Stomach (tissue), 4 donors: ENCODE data around the gene DPYSL4.

Source experiments
- EP300 ChIP-seq: sonication (generic); formaldehyde crosslinking; IDR thresholded peaks from one replicate; pipeline ENCODE4 v1.6.1; 2017; ENCODE audit warnings: antibody characterized with exemption
- POLR2A ChIP-seq, 4 donors: fragments of 450-650 bp; IDR thresholded peaks; one replicate each; pipeline ENCODE4 v1.6.1; 2016; ENCODE audit warnings: antibody characterized with exemption in 4 of 4, control low read depth in 2 of 4, mild to moderate bottlenecking in 1 of 4, moderate library complexity in 1 of 4
- POLR2AphosphoS5 ChIP-seq, 3 donors: sonication (generic); formaldehyde crosslinking; IDR thresholded peaks; one replicate each; pipeline ENCODE4 v1.6.1; 2016; ENCODE audit warnings: antibody characterized with exemption in 3 of 3
- TF ChIP-seq, protein P1 (sequence below), 7 experiments: fragments of 450-650 bp in 4 of 7; fragments of 200-600 bp in 3 of 7; sonication (generic) in 3 of 7; IDR thresholded peaks; one replicate each; pipeline ENCODE4 v1.5.1; 2016 to 2019; ENCODE audit warnings: antibody characterized with exemption in 7 of 7, control low read depth in 2 of 7, mild to moderate bottlenecking in 1 of 7

DNA sequence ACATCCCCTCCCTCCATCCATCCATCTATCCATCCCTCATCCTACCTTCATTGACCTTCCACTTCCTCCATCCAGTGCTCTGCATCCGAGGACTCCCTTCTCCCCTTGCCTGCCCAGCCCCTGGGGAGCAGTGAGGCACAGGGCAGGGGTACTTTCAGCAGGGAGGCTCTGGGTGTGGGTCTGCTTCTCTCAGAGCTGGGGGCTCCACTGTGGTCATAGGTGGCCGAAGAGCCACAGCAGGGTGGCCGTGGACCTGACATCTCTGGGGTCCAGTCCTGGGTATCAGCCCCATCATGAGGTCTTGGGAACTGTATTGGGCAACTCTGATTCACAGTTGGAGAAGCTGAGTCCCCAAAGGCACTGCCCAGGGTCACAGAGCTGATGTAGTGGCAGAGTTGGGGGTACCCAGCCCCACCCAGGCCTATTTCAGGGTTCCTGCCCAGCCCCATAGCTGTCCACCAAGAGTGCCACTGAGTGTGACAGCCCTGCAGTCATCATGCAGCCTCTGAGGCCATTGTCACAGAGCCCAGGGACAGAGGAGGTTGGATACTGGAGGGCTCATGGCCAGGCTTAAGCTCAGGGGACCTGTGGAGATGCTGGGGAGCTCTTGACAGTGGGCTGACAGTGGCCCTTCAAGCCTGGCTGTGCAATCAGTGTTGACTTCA is 35.3 kb upstream of the DPYSL4 start:
- TF ChIP-seq, protein P1, sequence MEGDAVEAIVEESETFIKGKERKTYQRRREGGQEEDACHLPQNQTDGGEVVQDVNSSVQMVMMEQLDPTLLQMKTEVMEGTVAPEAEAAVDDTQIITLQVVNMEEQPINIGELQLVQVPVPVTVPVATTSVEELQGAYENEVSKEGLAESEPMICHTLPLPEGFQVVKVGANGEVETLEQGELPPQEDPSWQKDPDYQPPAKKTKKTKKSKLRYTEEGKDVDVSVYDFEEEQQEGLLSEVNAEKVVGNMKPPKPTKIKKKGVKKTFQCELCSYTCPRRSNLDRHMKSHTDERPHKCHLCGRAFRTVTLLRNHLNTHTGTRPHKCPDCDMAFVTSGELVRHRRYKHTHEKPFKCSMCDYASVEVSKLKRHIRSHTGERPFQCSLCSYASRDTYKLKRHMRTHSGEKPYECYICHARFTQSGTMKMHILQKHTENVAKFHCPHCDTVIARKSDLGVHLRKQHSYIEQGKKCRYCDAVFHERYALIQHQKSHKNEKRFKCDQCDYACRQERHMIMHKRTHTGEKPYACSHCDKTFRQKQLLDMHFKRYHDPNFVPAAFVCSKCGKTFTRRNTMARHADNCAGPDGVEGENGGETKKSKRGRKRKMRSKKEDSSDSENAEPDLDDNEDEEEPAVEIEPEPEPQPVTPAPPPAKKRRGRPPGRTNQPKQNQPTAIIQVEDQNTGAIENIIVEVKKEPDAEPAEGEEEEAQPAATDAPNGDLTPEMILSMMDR (IDR thresholded peaks at IDR 0.05) = no peak
- TF ChIP-seq POLR2A (IDR thresholded peaks at IDR 0.05) (no peak), EP300 (no peak), POLR2AphosphoS5 (IDR thresholded peaks at IDR 0.05) (no peak)
